Activated B cell treated with CpG ODN at 0.5 μM for 24 hours (primary cell): ENCODE data around the gene CMTM3. TPM values are rescaled to one million over a fixed set of nuclear protein-coding genes. Genes with fewer than 3 reads are reported as not detected.

Experiments used
- ATAC-seq: fragments of 200-7000 bp; cut with Tn5 transposase; one replicate; pipeline ENCODE4 v1.10.0; 2021; ENCODE audit warnings: low read depth, mild to moderate bottlenecking, moderate library complexity
- CTCF ChIA-PET: fragments of 350-600 bp; sonication (Branson Sonifier 250); formaldehyde crosslinking; loops from one replicate; lab custom pipeline; 2021; ENCODE audit warnings: antibody characterized with exemption; lab: Charles Lee
- POLR2A ChIA-PET: fragments of 350-600 bp; sonication (Branson Sonifier 250); formaldehyde crosslinking; loops from one replicate; lab custom pipeline; 2021; ENCODE audit warnings: antibody characterized with exemption; lab: Charles Lee
- DNase-seq: peaks from one replicate; pipeline ENCODE4 v3.0.0; 2022
- H3K27ac Mint-ChIP-seq: one replicate; pipeline ENCODE4 v1.8.0; 2020; ENCODE audit warnings: mixed read lengths
- H3K27me3 Mint-ChIP-seq: one replicate; pipeline ENCODE4 v1.8.0; 2021; ENCODE audit warnings: mixed read lengths
- H3K36me3 Mint-ChIP-seq: one replicate; pipeline ENCODE4 v1.8.0; 2021; ENCODE audit warnings: low read depth, mixed read lengths
- H3K4me1 Mint-ChIP-seq: one replicate; pipeline ENCODE4 v1.8.0; 2021; ENCODE audit warnings: mixed read lengths
- H3K4me3 Mint-ChIP-seq: one replicate; pipeline ENCODE4 v1.8.0; 2020; ENCODE audit warnings: mild to moderate bottlenecking, mixed read lengths
- H3K9me3 Mint-ChIP-seq: one replicate; pipeline ENCODE4 v1.8.0; 2020; ENCODE audit warnings: mixed read lengths
- intact Hi-C: fragments of 100-400 bp; cut with micrococcal nuclease; formaldehyde crosslinking; loops from one replicate; pipeline ENCODE4 v1.15.1; 2024
- total RNA-seq: library from RNA; stranded (reverse); gene quantifications from 2 replicates; pipeline ENCODE4 v1.2.3, GENCODE V29; 2022
- TF ChIP-seq, protein P1 (sequence below): fragments of 200-600 bp; IDR thresholded peaks from one replicate; pipeline ENCODE4 v1.8.0; 2022; ENCODE audit warnings: antibody characterized with exemption, mild to moderate bottlenecking

The CMTM3 gene
- total RNA-seq, 1 donor from 2014 or later: 4.4 TPM

DNA sequence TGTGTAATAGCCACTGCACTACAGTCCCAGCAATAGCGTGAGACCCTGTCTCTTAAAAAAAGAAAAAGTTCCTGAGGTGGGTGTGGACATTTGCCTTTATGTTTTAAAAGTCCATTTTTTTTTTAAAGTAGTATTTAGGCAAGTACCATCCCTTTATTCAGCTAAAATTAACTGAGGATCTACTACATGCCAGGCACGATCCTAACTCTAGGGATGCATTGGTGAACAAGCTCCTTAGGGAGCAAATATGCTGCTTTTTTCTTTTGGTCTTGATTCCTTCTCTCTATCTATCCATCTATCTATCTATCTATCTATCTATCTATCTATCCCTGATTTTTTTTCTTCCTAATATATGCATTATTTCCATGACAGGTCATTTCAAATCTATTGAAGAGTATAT lies 44.7 kb downstream of the CMTM3 start:
- DNase-seq (no peak), ATAC-seq (no peak)
- H3K4me3 Mint-ChIP-seq: no peak overlapping the region
- no peak overlapping the region for H3K27ac Mint-ChIP-seq
- H3K4me1 Mint-ChIP-seq: peaks cover 8% of the 10 kb centered on the region
- H3K36me3 Mint-ChIP-seq: no peaks in the 10 kb centered on the region
- intact Hi-C loops: no loop called here
- CTCF ChIA-PET: no interaction called here
- no peaks in the 10 kb centered on the region for H3K9me3 Mint-ChIP-seq
- TF ChIP-seq, protein P1, sequence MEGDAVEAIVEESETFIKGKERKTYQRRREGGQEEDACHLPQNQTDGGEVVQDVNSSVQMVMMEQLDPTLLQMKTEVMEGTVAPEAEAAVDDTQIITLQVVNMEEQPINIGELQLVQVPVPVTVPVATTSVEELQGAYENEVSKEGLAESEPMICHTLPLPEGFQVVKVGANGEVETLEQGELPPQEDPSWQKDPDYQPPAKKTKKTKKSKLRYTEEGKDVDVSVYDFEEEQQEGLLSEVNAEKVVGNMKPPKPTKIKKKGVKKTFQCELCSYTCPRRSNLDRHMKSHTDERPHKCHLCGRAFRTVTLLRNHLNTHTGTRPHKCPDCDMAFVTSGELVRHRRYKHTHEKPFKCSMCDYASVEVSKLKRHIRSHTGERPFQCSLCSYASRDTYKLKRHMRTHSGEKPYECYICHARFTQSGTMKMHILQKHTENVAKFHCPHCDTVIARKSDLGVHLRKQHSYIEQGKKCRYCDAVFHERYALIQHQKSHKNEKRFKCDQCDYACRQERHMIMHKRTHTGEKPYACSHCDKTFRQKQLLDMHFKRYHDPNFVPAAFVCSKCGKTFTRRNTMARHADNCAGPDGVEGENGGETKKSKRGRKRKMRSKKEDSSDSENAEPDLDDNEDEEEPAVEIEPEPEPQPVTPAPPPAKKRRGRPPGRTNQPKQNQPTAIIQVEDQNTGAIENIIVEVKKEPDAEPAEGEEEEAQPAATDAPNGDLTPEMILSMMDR: no peak
- H3K27me3 Mint-ChIP-seq: peaks cover 16% of the 10 kb centered on the region
- POLR2A ChIA-PET: no interaction called here

- ChIA-PET POLR2A (no interaction called here), CTCF (interaction anchor here (2.4 kb wide), 1 partner anchor 13 kb away, joined by 18 read pairs; no protein-coding TSS in a partner anchor)
- H3K27ac Mint-ChIP-seq: no peak overlapping the region
- H3K27me3 Mint-ChIP-seq: peaks cover 21% of the 10 kb centered on the region
- intact Hi-C loops: loop anchor here (2.0 to 5.0 kb wide), 2 partner anchors 45 to 242 kb away; partner anchors contain the start of gene CMTM3
- H3K4me1 Mint-ChIP-seq: peaks cover 8% of the 10 kb centered on the region
- H3K9me3 Mint-ChIP-seq: no peaks in the 10 kb centered on the region
- no peak overlapping the region for H3K4me3 Mint-ChIP-seq
- DNase-seq: no peak
- ATAC-seq: no peak
- H3K36me3 Mint-ChIP-seq: no peaks in the 10 kb centered on the region
- TF ChIP-seq, protein P1: no peak
Measured at GRCh38 chr16:66649636-66650205, 45.2 kb downstream of the CMTM3 start.

DNA sequence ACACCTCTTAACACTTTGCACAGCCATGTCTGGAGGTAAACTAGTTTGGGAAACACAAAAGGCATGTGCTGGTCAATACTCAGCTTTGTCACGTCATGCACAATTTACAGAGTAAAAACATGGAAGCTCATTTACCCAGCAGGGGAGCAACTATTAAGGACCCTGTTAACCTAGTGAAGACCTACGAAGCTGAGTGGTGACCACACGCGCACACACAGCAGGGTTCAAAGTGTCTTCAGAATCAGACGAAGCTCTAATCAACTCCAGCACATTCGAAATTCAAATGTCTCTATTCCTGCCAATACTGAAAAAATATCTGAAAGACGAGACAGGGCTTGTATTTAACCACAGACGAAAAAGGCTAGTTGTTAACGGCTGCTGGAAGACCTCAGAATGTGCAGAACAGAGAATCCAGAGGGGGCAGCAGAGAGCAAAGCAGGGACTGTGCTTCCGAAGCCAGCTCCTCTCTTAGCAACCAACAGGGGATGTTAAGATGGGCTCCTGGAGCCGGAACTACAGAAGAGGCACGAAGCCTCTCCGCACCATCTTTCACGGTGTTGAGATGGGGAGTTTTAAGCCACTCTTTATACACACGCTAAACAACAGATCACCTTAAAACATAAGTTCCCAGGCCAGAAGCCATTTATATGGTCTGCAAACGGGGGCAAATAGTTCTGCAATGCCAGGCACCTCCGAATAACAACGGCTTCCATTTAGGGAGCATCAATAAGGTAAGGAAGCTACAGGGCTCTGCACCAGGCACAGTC lies 46.4 kb downstream of the CMTM3 start:
- H3K4me1 Mint-ChIP-seq: peaks cover 8% of the 10 kb centered on the region
- ATAC-seq: peak; percentile 92
- DNase-seq: peak; percentile 42
- no peak overlapping the region for H3K27ac Mint-ChIP-seq
- H3K36me3 Mint-ChIP-seq: no peaks in the 10 kb centered on the region
- peaks cover 25% of the 10 kb centered on the region for H3K27me3 Mint-ChIP-seq
- peak overlapping the region; percentile 66 for H3K4me3 Mint-ChIP-seq
- ChIA-PET CTCF (interaction anchor here (0.7 to 2.4 kb wide), 12 partner anchors 11 to 246 kb away, joined by 3 to 18 read pairs (median 4); no protein-coding TSS in a partner anchor), POLR2A (no interaction called here)
- TF ChIP-seq, protein P1: peak; percentile 84
- H3K9me3 Mint-ChIP-seq: no peaks in the 10 kb centered on the region
- intact Hi-C loops: loop anchor here (2.0 to 5.0 kb wide), 2 partner anchors 46 to 244 kb away; partner anchors contain the start of gene CMTM3

DNA sequence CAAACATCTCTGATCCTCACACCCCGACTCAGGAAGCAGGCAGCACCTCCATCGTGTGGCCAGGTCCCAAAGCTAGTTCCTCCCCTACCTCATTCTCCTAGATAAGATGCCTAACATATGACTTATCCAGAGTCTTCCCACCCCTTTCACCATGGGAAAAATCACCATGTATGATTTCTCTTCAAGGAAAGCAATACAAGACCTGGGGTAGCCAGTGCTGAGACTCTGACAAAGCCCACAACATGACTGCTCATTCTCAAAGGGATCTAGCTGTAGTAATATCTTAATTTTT lies 46.9 kb downstream of the CMTM3 start:
- intact Hi-C loops: loop anchor here (2.0 to 5.0 kb wide), 2 partner anchors 47 to 244 kb away; partner anchors contain the start of gene CMTM3
- Mint-ChIP-seq H3K27me3 (peaks cover 25% of the 10 kb centered on the region), H3K36me3 (no peaks in the 10 kb centered on the region), H3K4me1 (peaks cover 8% of the 10 kb centered on the region), H3K4me3 (no peak overlapping the region), H3K9me3 (no peaks in the 10 kb centered on the region), H3K27ac (no peak overlapping the region)
- ATAC-seq: no peak
- TF ChIP-seq, protein P1: no peak
- no peak for DNase-seq
- POLR2A ChIA-PET: interaction anchor here (0.6 kb wide), 1 partner anchor 378 kb away, joined by 4 read pairs; no protein-coding TSS in a partner anchor
- CTCF ChIA-PET: interaction anchor here (0.8 to 2.4 kb wide), 7 partner anchors 11 to 246 kb away, joined by 3 to 18 read pairs (median 5); no protein-coding TSS in a partner anchor

DNA sequence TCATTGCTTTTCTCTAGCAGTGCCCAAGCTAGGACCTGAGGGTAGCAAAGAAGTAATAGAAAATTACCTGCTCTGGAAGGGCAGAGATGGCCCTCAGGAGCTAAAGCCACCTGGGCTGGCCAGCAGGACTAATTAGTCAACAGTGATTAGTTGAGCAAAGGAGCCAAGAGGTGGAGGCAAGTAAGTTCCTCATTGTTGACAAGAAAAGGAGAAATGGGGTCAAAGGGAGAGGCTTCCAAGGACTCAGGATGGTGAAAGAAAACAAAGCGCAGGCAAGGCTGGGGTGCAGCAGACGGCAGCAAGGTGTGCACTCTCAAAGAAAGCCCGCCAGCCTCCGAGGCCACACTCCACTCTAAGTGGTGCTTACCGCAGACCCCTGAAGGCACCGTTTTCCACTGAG lies 47.5 kb downstream of the CMTM3 start:
- H3K4me1 Mint-ChIP-seq: peaks cover 8% of the 10 kb centered on the region
- H3K4me3 Mint-ChIP-seq: no peak overlapping the region
- H3K9me3 Mint-ChIP-seq: no peaks in the 10 kb centered on the region
- no peak for ATAC-seq
- TF ChIP-seq, protein P1: no peak
- H3K36me3 Mint-ChIP-seq: no peaks in the 10 kb centered on the region
- POLR2A ChIA-PET: interaction anchor here (0.6 kb wide), 1 partner anchor 378 kb away, joined by 4 read pairs; no protein-coding TSS in a partner anchor
- H3K27me3 Mint-ChIP-seq: peaks cover 29% of the 10 kb centered on the region
- CTCF ChIA-PET: interaction anchor here (2.0 to 2.4 kb wide), 3 partner anchors 10 to 43 kb away, joined by 7 to 18 read pairs (median 13); no protein-coding TSS in a partner anchor
- H3K27ac Mint-ChIP-seq: no peak overlapping the region
- no peak for DNase-seq
- intact Hi-C loops: loop anchor here (2.0 to 5.0 kb wide), 2 partner anchors 47 to 245 kb away; partner anchors contain the start of gene CMTM3
